Transverse colon (tissue), 4 donors: ENCODE measurements around the gene ASB15. TPM values are rescaled to one million over a fixed set of nuclear protein-coding genes. Genes with fewer than 3 reads are reported as not detected.
"Not testable (repeated sequence)": the region's sequence is repeated elsewhere in the genome, so short reads cannot be mapped to it uniquely, and the experiment has no call there.

Experiments used
- DNase-seq: peaks from one replicate; pipeline ENCODE4 v3.0.0-alpha.2; 2019
- H3K27ac ChIP-seq, 4 donors: fragments of 200-600 bp; sonication (generic); 2 replicates each; pipeline ENCODE4 v1.5.1; 2016 to 2018; ENCODE audit warnings: inconsistent platforms in 4 of 4
- H3K27me3 ChIP-seq: fragments of 200-600 bp; sonication (generic); 2 replicates; pipeline ENCODE4 v1.5.1; 2017; ENCODE audit warnings: inconsistent platforms
- H3K36me3 ChIP-seq, 4 donors: fragments of 200-600 bp; sonication (generic); 2 replicates each; pipeline ENCODE4 v1.5.1; 2017 to 2019; ENCODE audit warnings: inconsistent platforms in 4 of 4
- H3K4me1 ChIP-seq, 4 donors: fragments of 200-600 bp; sonication (generic); 2 replicates each; pipeline ENCODE4 v1.5.1; 2017 to 2020; ENCODE audit warnings: inconsistent platforms in 4 of 4
- H3K4me3 ChIP-seq, 4 donors: fragments of 200-600 bp; sonication (generic); 1 replicate in 1 of 4; 2 replicates in 3 of 4; pipeline versions ENCODE4 v1.5.1 to v1.6.1; 2017 to 2019; ENCODE audit warnings: inconsistent platforms in 4 of 4
- H3K9me3 ChIP-seq, 2 donors: fragments of 200-600 bp; sonication (generic); 2 replicates each; pipeline ENCODE4 v1.5.1; 2017 to 2019; ENCODE audit warnings: inconsistent platforms in 2 of 2
- CTCF ChIP-seq, 5 experiments: fragments of 200-600 bp in 3 of 5; fragments of 450-650 bp in 2 of 5; sonication (generic) in 3 of 5; IDR thresholded peaks; 1 replicate in 2 of 5; 2 replicates in 3 of 5; pipeline ENCODE4 v1.5.1; 2016 to 2017; ENCODE audit warnings: antibody characterized with exemption in 5 of 5, inconsistent platforms in 3 of 5, mild to moderate bottlenecking in 2 of 5, moderate library complexity in 1 of 5
- EP300 ChIP-seq: sonication (generic); formaldehyde crosslinking; IDR thresholded peaks from one replicate; pipeline ENCODE4 v1.6.1; 2017; ENCODE audit warnings: antibody characterized with exemption, low read depth
- POLR2A ChIP-seq: fragments of 450-650 bp; IDR thresholded peaks from one replicate; pipeline ENCODE4 v1.6.1; 2016; ENCODE audit warnings: antibody characterized with exemption, mild to moderate bottlenecking, moderate library complexity
- POLR2AphosphoS5 ChIP-seq, 3 donors: sonication (generic); formaldehyde crosslinking; IDR thresholded peaks; one replicate each; pipeline ENCODE4 v1.6.1; 2016; ENCODE audit warnings: antibody characterized with exemption in 3 of 3
- WGBS, 2 donors: methylation state at CpG; one replicate each; pipeline ENCODE4 v1.1.5; 2018; ENCODE audit warnings: low coverage in 1 of 2; 5-methylcytosine and 5-hydroxymethylcytosine counted together
- in situ Hi-C, 4 donors: fragments of 200-750 bp; cut with MboI; loops; one replicate each; pipeline versions ENCODE4 v1.15.0 to v1.15.1; 2017; ENCODE audit warnings: low sequenced_read_pairs in 3 of 4, low pct_ligation_motif_present in 1 of 4, low pct_unique_long_range_greater_than_20kb in 1 of 4
- intact Hi-C: fragments of 100-400 bp; cut with DNase I; formaldehyde crosslinking; loops from one replicate; pipeline ENCODE4 v1.15.1; 2023; ENCODE audit warnings: low total_unique reads
- total RNA-seq, 4 donors: library from RNA; depleted of rRNA; stranded (reverse); fragments of >200 nt; gene quantifications; one replicate each; pipeline ENCODE4 v1.1.0, GENCODE V29; 2016

Gene ASB15
- total RNA-seq, result not detected

GRCh38 chr7:123601530-123601929 is at the start of gene ASB15:
Gene ASB15, plus strand, starts transcription at chr7:123601821. Its CDS starts 12,682 bp downstream, at chr7:123614503.
- no peaks in the 10 kb centered on the region for H3K4me1 ChIP-seq
- H3K9me3 ChIP-seq, result no peaks in the 10 kb centered on the region
- H3K36me3 ChIP-seq, result no peaks in the 10 kb centered on the region
- DNase-seq, result no peak
- 75 to 88% methylated on average over 4 of the region's 4 CpGs for WGBS, 2 donors
- intact Hi-C loops, result no loop called here
- TF ChIP-seq EP300 (no peak), POLR2A (no peak), CTCF (IDR thresholded peaks at IDR 0.05) (no peak), POLR2AphosphoS5 (IDR thresholded peaks at IDR 0.05) (no peak)
- H3K27ac ChIP-seq, result no peak within 1 kb of the TSS
- no peaks in the 10 kb centered on the region for H3K27me3 ChIP-seq
- in situ Hi-C loops, result no loop called here
- no peak within 1 kb of the TSS for H3K4me3 ChIP-seq

GRCh38 chr7:123552134-123552533 is 49.5 kb upstream of the ASB15 start:
- intact Hi-C loops, result not testable (repeated sequence)
- peaks cover 0 to 32% (median 11%) of the 10 kb centered on the region in 4 donors for H3K36me3 ChIP-seq
- peaks cover 4 to 37% (median 11%) of the 10 kb centered on the region in 4 donors for H3K4me1 ChIP-seq

DNA sequence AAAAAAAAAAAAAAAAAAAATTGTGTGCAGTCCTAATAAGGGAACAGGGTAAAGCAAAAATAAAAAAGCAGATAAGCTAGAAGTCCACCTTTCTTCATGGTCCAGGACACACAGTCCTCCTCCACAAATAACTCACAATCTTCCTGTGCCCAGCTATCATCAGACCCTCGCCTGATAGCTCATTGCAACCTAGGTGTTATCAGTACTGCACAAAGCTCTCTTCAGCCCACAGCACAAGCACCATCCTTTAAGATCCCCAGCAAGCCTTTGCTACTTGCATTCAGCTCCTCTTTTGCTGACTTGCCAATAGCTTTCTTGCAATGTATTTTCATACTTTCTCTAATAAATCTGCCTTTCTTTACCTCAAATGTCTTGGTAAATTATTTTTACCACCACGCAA is 49.0 kb upstream of the ASB15 start:
- DNase-seq, result no peak
- Histone ChIP-seq H3K27ac (no peak overlapping the region), H3K9me3 (no peaks in the 10 kb centered on the region), H3K36me3 (peaks cover 0 to 27% (median 11%) of the 10 kb centered on the region in 4 donors), H3K4me3 (no peak overlapping the region), H3K27me3 (no peaks in the 10 kb centered on the region), H3K4me1 (peaks cover 4 to 37% (median 11%) of the 10 kb centered on the region in 4 donors)
- intact Hi-C loops (no loop called here), in situ Hi-C loops (loop anchor here in 1 of 4 donors (25.0 kb wide), 1 partner anchor 90 kb away; no protein-coding TSS in a partner anchor)
- 98 to 100% methylated on average over 2 of the region's 2 CpGs for WGBS, 2 donors
- TF ChIP-seq POLR2AphosphoS5 (IDR thresholded peaks at IDR 0.05) (no peak), EP300 (no peak), CTCF (IDR thresholded peaks at IDR 0.05) (no peak), POLR2A (no peak)

More at GRCh38 chr7:123552134-123552533, 49.5 kb upstream of the ASB15 start:
- H3K27me3 ChIP-seq, H3K4me3 ChIP-seq, H3K27ac ChIP-seq, DNase-seq, H3K9me3 ChIP-seq: not testable (repeated sequence)
- in situ Hi-C loops, result loop anchor here in 1 of 4 donors (25.0 kb wide), 1 partner anchor 90 kb away; no protein-coding TSS in a partner anchor

- TF ChIP-seq POLR2AphosphoS5 (IDR thresholded peaks at IDR 0.05), result no peak
- TF ChIP-seq POLR2A, result no peak
- TF ChIP-seq EP300, result no peak
- no peak for TF ChIP-seq CTCF (IDR thresholded peaks at IDR 0.05)
- in situ Hi-C loops (loop anchor here in 1 of 4 donors (25.0 kb wide), 1 partner anchor 91 kb away; no protein-coding TSS in a partner anchor), intact Hi-C loops (no loop called here)
Measured at GRCh38 chr7:123553159-123553558, 48.5 kb upstream of the ASB15 start.

GRCh38 chr7:123555484-123555883 is 46.1 kb upstream of the ASB15 start:
- H3K9me3 ChIP-seq, result no peaks in the 10 kb centered on the region
- no peaks in the 10 kb centered on the region for H3K27me3 ChIP-seq
- no peak for DNase-seq
- no peak for TF ChIP-seq POLR2A
- TF ChIP-seq EP300, result no peak
- no peak for TF ChIP-seq POLR2AphosphoS5 (IDR thresholded peaks at IDR 0.05)
- TF ChIP-seq CTCF (IDR thresholded peaks at IDR 0.05), result no peak
- in situ Hi-C loops (loop anchor here in 1 of 4 donors (25.0 kb wide), 1 partner anchor 93 kb away; no protein-coding TSS in a partner anchor), intact Hi-C loops (no loop called here)
- no peak overlapping the region for H3K4me3 ChIP-seq
- peaks cover 4 to 45% (median 11%) of the 10 kb centered on the region in 4 donors for H3K4me1 ChIP-seq
- no peak overlapping the region for H3K27ac ChIP-seq
- peaks cover 0 to 14% (median 6%) of the 10 kb centered on the region in 4 donors for H3K36me3 ChIP-seq

More at GRCh38 chr7:123553159-123553558, 48.5 kb upstream of the ASB15 start:
- Histone ChIP-seq H3K36me3 (peaks cover 0 to 25% (median 11%) of the 10 kb centered on the region in 4 donors), H3K4me1 (peaks cover 4 to 39% (median 11%) of the 10 kb centered on the region in 4 donors), H3K9me3 (no peaks in the 10 kb centered on the region), H3K27me3 (no peaks in the 10 kb centered on the region), H3K27ac (no peak overlapping the region), H3K4me3 (no peak overlapping the region)
- DNase-seq, result no peak
- WGBS, 2 donors, result 89 to 100% methylated on average over 1 to 3 of the region's 3 CpGs
